HCT116 (cell line): ENCODE measurements around the gene NECTIN4.

Experiments
- CTCF ChIP-seq, 3 experiments: fragments of 200-600 bp in 1 of 3; sonication (generic) in 1 of 3; IDR thresholded peaks in 2 of 3; conservative IDR thresholded peaks in 1 of 3; 2 replicates each; pipeline ENCODE4 v1.5.1; 2012 to 2017; ENCODE audit warnings: low read depth in 2 of 3, low read length in 2 of 3, antibody characterized with exemption in 1 of 3, borderline replicate concordance in 1 of 3, control low read depth in 1 of 3, mild to moderate bottlenecking in 1 of 3, mixed read lengths in 1 of 3, mixed run types in 1 of 3, moderate library complexity in 1 of 3; ENCODE audit not compliant: insufficient read depth in 1 of 3
- REST ChIP-seq: IDR thresholded peaks from 2 replicates; pipeline ENCODE4 v1.6.1; 2012; ENCODE audit warnings: low read depth
- SIN3A ChIP-seq: IDR thresholded peaks from 2 replicates; pipeline ENCODE4 v1.6.1; 2012; ENCODE audit warnings: low read depth

- TF ChIP-seq CTCF (IDR thresholded peaks at IDR 0.05 in 2 of 3, conservative IDR thresholded peaks at IDR 0.05 in 1 of 3; ENCODE audit: borderline replicate concordance in 1 of 3, insufficient read depth in 1 of 3, low read depth in 2 of 3, low read length in 2 of 3) (no peak), SIN3A (no peak), REST (no peak)
Measured at GRCh38 chr1:161068306-161069234, 20.8 kb downstream of the NECTIN4 start.
